ENCODE measurements around the gene APEH.

DNA sequence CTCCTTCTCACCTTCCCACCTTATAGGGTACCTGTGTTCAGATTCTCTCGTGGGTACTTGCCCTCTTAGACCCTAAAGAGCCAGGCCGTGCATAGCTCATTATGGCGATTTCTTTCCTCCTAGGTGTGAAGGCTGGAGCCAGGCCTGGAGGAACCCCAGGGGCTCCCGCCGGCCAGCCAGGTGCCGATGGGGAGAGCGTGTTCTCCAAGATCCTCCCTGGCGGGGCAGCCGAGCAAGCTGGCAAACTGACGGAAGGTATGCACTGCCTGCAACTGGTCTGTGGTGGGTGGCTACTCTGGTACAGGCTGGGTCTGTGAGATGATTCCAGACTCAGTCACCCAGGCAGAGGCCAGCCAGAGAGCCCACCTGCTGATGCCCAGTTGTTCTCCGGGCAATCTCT, 9.9 kb upstream of the APEH start:
- TF ChIP-seq, protein P1, sequence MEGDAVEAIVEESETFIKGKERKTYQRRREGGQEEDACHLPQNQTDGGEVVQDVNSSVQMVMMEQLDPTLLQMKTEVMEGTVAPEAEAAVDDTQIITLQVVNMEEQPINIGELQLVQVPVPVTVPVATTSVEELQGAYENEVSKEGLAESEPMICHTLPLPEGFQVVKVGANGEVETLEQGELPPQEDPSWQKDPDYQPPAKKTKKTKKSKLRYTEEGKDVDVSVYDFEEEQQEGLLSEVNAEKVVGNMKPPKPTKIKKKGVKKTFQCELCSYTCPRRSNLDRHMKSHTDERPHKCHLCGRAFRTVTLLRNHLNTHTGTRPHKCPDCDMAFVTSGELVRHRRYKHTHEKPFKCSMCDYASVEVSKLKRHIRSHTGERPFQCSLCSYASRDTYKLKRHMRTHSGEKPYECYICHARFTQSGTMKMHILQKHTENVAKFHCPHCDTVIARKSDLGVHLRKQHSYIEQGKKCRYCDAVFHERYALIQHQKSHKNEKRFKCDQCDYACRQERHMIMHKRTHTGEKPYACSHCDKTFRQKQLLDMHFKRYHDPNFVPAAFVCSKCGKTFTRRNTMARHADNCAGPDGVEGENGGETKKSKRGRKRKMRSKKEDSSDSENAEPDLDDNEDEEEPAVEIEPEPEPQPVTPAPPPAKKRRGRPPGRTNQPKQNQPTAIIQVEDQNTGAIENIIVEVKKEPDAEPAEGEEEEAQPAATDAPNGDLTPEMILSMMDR (IDR thresholded peaks at IDR 0.05; ENCODE audit: insufficient read depth, low read depth, low read length), result no peak
- no peak for TF ChIP-seq EZH2 (IDR thresholded peaks at IDR 0.05; ENCODE audit: insufficient read depth, low read length)

Data from astrocyte (in vitro differentiated cells and primary cell).